ENCODE measurements around the gene CD40LG. TPM values are rescaled to one million over a fixed set of nuclear protein-coding genes. Genes with fewer than 3 reads are reported as not detected.

Gene CD40LG
- total and polyA plus RNA-seq, 2 of the 13 experiments (the other 11 are each of a cell fraction or from before 2014, with no cell fraction given): not detected

GRCh38 chrX:136691028-136691809 lies 43.3 kb downstream of the CD40LG start:
- Histone ChIP-seq H3K79me2 (ENCODE audit: insufficient read depth, low read length) (no peaks in the 10 kb centered on the region), H3K27ac (ENCODE audit: extremely low read length, insufficient read depth, low read length) (no peak overlapping the region), H3K4me2 (ENCODE audit: low read depth, low read length) (no peak overlapping the region), H3K9ac (ENCODE audit: insufficient read depth, low read depth, low read length) (no peak overlapping the region), H4K20me1 (ENCODE audit: insufficient read depth, low read length) (no peaks in the 10 kb centered on the region), H3K4me3 (replicated peaks in 1 of 3; ENCODE audit: insufficient read depth in 1 of 3, low read depth in 2 of 3, low read length in 3 of 3) (no peak overlapping the region), H3K4me1 (ENCODE audit: insufficient read depth, low read length) (no peaks in the 10 kb centered on the region), H3K9me3 (ENCODE audit: low read length) (no peaks in the 10 kb centered on the region), H3K36me3 (replicated peaks in 1 of 2; ENCODE audit: control insufficient read depth in 1 of 2, insufficient read depth in 2 of 2, low read length in 2 of 2) (no peaks in the 10 kb centered on the region), H3K27me3 (ENCODE audit: control insufficient read depth in 1 of 2, insufficient read depth in 2 of 2, low read length in 2 of 2) (no peaks in the 10 kb centered on the region), H2AFZ (ENCODE audit: low read length) (no peak overlapping the region)
- ChIA-PET CTCF (ENCODE audit: low intra/inter-chr PET ratio, low total read pairs) (no interaction called here), POLR2A (no interaction called here)
- intact Hi-C loops (cut with micrococcal nuclease; ENCODE audit: unreplicated experiment) (no loop called here), in situ Hi-C loops (cut with HindIII; ENCODE audit: extremely low pct_ligation_motif_present, low pct_unique_long_range_greater_than_20kb) (no loop called here)
- WGBS (ENCODE audit: low lambda C conversion rate): 0% methylated on average over 3 of the region's 3 CpGs
- no peak for DNase-seq (ENCODE audit: low spot score)
- TF ChIP-seq BRD4 (CRISPR knock-in tag; IDR thresholded peaks at IDR 0.05): no peak
- no peak for TF ChIP-seq MTERF4 (CRISPR knock-in tag; IDR thresholded peaks at IDR 0.05)
- TF ChIP-seq FOXA1 (IDR thresholded peaks at IDR 0.05): no peak
- TF ChIP-seq FOXA1 (CRISPR knock-in tag; IDR thresholded peaks at IDR 0.05): no peak
- TF ChIP-seq ZNF879 (CRISPR knock-in tag; IDR thresholded peaks at IDR 0.05): no peak
- TF ChIP-seq ZNF562 (CRISPR knock-in tag; IDR thresholded peaks at IDR 0.05; ENCODE audit: borderline replicate concordance): no peak
- TF ChIP-seq MIXL1 (CRISPR knock-in tag; IDR thresholded peaks at IDR 0.05): no peak
- TF ChIP-seq HOXA7 (CRISPR knock-in tag; IDR thresholded peaks at IDR 0.05): no peak
- TF ChIP-seq LBX2 (CRISPR knock-in tag; IDR thresholded peaks at IDR 0.05; ENCODE audit: borderline replicate concordance): no peak
- no peak for TF ChIP-seq MAFK (conservative IDR thresholded peaks at IDR 0.05 in 1 of 2, IDR thresholded peaks at IDR 0.05 in 1 of 2; ENCODE audit: low read length in 2 of 2)
- no peak for TF ChIP-seq ZNF20 (CRISPR knock-in tag; IDR thresholded peaks at IDR 0.05)
- TF ChIP-seq ATF7 (IDR thresholded peaks at IDR 0.05): no peak
- TF ChIP-seq ATF7 (CRISPR knock-in tag; IDR thresholded peaks at IDR 0.05): no peak
- no peak for TF ChIP-seq SALL1 (CRISPR knock-in tag; IDR thresholded peaks at IDR 0.05)
- no peak for TF ChIP-seq FOXM1 (CRISPR knock-in tag; IDR thresholded peaks at IDR 0.05)
- TF ChIP-seq ZNF225 (CRISPR knock-in tag; IDR thresholded peaks at IDR 0.05): no peak
- no peak for ATAC-seq
- FAIRE-seq: no peak
- no TSS peak for BruUV-seq (replicated peaks)
